ENCODE data around the gene FOXP1.

Gene FOXP1

GRCh38 chr3:71039332-71039731 is 544.2 kb downstream of the FOXP1 start:
- no peak for ATAC-seq
- TF ChIP-seq BACH2 (CRISPR knock-in tag; IDR thresholded peaks at IDR 0.05; ENCODE audit: borderline replicate concordance) (no peak), ZNF565 (CRISPR knock-in tag; conservative IDR thresholded peaks at IDR 0.05; ENCODE audit: low read depth) (no peak), ISL1 (CRISPR knock-in tag; IDR thresholded peaks at IDR 0.05) (no peak), RARB (CRISPR knock-in tag; IDR thresholded peaks at IDR 0.05) (no peak), ZFP3 (CRISPR knock-in tag; IDR thresholded peaks at IDR 0.05) (no peak), SNAI2 (CRISPR knock-in tag; IDR thresholded peaks at IDR 0.05) (no peak), TCF4 (CRISPR knock-in tag; IDR thresholded peaks at IDR 0.05; ENCODE audit: borderline replicate concordance) (no peak), TSHZ2 (CRISPR knock-in tag; IDR thresholded peaks at IDR 0.05) (no peak), TOX (CRISPR knock-in tag; IDR thresholded peaks at IDR 0.05; ENCODE audit: borderline replicate concordance) (no peak), PATZ1 (CRISPR knock-in tag; IDR thresholded peaks at IDR 0.05; ENCODE audit: borderline replicate concordance) (no peak), CSDC2 (CRISPR knock-in tag; IDR thresholded peaks at IDR 0.05) (no peak), ZNF8 (CRISPR knock-in tag; IDR thresholded peaks at IDR 0.05) (no peak), ESRRG (CRISPR knock-in tag; IDR thresholded peaks at IDR 0.05) (no peak)
- TF ChIP-seq, protein P1, sequence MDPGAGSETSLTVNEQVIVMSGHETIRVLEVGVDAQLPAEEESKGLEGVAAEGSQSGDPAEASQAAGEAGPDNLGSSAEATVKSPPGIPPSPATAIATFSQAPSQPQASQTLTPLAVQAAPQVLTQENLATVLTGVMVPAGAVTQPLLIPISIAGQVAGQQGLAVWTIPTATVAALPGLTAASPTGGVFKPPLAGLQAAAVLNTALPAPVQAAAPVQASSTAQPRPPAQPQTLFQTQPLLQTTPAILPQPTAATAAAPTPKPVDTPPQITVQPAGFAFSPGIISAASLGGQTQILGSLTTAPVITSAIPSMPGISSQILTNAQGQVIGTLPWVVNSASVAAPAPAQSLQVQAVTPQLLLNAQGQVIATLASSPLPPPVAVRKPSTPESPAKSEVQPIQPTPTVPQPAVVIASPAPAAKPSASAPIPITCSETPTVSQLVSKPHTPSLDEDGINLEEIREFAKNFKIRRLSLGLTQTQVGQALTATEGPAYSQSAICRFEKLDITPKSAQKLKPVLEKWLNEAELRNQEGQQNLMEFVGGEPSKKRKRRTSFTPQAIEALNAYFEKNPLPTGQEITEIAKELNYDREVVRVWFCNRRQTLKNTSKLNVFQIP (CRISPR knock-in tag; IDR thresholded peaks at IDR 0.05; ENCODE audit: borderline replicate concordance, low read depth) = no peak
- TF ChIP-seq, protein P2, sequence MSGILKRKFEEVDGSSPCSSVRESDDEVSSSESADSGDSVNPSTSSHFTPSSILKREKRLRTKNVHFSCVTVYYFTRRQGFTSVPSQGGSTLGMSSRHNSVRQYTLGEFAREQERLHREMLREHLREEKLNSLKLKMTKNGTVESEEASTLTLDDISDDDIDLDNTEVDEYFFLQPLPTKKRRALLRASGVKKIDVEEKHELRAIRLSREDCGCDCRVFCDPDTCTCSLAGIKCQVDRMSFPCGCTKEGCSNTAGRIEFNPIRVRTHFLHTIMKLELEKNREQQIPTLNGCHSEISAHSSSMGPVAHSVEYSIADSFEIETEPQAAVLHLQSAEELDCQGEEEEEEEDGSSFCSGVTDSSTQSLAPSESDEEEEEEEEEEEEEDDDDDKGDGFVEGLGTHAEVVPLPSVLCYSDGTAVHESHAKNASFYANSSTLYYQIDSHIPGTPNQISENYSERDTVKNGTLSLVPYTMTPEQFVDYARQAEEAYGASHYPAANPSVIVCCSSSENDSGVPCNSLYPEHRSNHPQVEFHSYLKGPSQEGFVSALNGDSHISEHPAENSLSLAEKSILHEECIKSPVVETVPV (CRISPR knock-in tag; IDR thresholded peaks at IDR 0.05) = no peak

DNA sequence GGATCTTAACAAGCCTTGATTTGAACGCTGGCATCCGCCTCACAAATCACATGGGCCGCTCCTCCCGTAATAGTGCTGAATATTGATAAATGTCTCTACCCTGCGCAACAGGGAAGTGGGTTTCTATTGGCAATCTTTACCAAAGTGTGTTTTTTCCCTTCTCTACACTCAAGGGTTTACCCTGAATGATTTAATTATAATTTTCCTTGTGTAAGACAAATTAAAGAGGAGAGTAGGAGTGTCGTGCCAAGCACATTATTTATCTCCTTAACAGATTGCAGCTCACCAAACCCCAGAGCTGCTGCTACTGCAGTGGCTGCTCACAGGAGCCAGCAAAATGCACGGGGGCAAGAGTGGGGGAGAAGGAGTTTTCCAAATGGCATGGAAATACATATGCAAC is 545.8 kb downstream of the FOXP1 start:
- ATAC-seq = no peak
- TF ChIP-seq TSHZ2 (CRISPR knock-in tag; IDR thresholded peaks at IDR 0.05) = no peak
- no peak for TF ChIP-seq ZNF70 (CRISPR knock-in tag; IDR thresholded peaks at IDR 0.05)
- TF ChIP-seq ZFP3 (CRISPR knock-in tag; IDR thresholded peaks at IDR 0.05) = no peak
- TF ChIP-seq ARNTL (CRISPR knock-in tag; IDR thresholded peaks at IDR 0.05; ENCODE audit: borderline replicate concordance, low read depth) = no peak
- TF ChIP-seq RARB (CRISPR knock-in tag; IDR thresholded peaks at IDR 0.05) = no peak
- TF ChIP-seq GLIS3 (CRISPR knock-in tag; IDR thresholded peaks at IDR 0.05) = no peak
- no peak for TF ChIP-seq ISL1 (CRISPR knock-in tag; IDR thresholded peaks at IDR 0.05)
- TF ChIP-seq, protein P2 (CRISPR knock-in tag; IDR thresholded peaks at IDR 0.05) = no peak
- no peak for TF ChIP-seq ZNF8 (CRISPR knock-in tag; IDR thresholded peaks at IDR 0.05)

Data from SK-N-SH treated with all-trans-retinoic acid at 6 μM for 48 hours (cell line).